H9 (cell line): ENCODE results near the gene SGSM2. TPM values are rescaled to one million over a fixed set of nuclear protein-coding genes. Genes with fewer than 3 reads are reported as not detected.

Experiments used
- DNase-seq: peaks from one replicate; pipeline ENCODE4 v3.0.0-alpha.2; 2017
- H2AFZ ChIP-seq: one replicate; pipeline ENCODE4 v1.6.1; 2013; ENCODE audit warnings: mild to moderate bottlenecking, low read length, control low read depth, moderate library complexity
- H2AK5ac ChIP-seq: 2 replicates; pipeline ENCODE4 v1.6.1; 2013; ENCODE audit warnings: low read length, control low read depth, mixed read lengths; ENCODE audit not compliant: insufficient read length
- H2BK120ac ChIP-seq: one replicate; pipeline ENCODE4 v1.6.1; 2013; ENCODE audit warnings: low read depth, mild to moderate bottlenecking, low read length, control low read depth, inconsistent platforms; ENCODE audit not compliant: poor library complexity, severe bottlenecking
- H2BK12ac ChIP-seq: 2 replicates; pipeline ENCODE4 v1.6.1; 2013; ENCODE audit warnings: low read length, control low read depth, mixed read lengths, low read depth; ENCODE audit not compliant: insufficient read length
- H2BK15ac ChIP-seq: 2 replicates; pipeline ENCODE4 v1.6.1; 2013; ENCODE audit warnings: low read depth, low read length, control low read depth
- H2BK20ac ChIP-seq: one replicate; pipeline ENCODE4 v1.6.1; 2013; ENCODE audit warnings: low read depth, mild to moderate bottlenecking, low read length, control low read depth, inconsistent platforms; ENCODE audit not compliant: poor library complexity, severe bottlenecking
- H2BK5ac ChIP-seq: 2 replicates; pipeline ENCODE4 v1.6.1; 2013; ENCODE audit warnings: low read length, control low read depth, mixed read lengths; ENCODE audit not compliant: insufficient read length
- H3K14ac ChIP-seq: 2 replicates; pipeline ENCODE4 v1.6.1; 2013; ENCODE audit warnings: low read length, control low read depth; ENCODE audit not compliant: insufficient read depth
- H3K18ac ChIP-seq: 2 replicates; pipeline ENCODE4 v1.6.1; 2013; ENCODE audit warnings: low read depth, mild to moderate bottlenecking, mixed read lengths, low read length, control low read depth; ENCODE audit not compliant: insufficient read length
- H3K23ac ChIP-seq: 2 replicates; pipeline ENCODE4 v1.6.1; 2013; ENCODE audit warnings: low read length, control low read depth, mixed read lengths, low read depth; ENCODE audit not compliant: insufficient read length
- H3K23me2 ChIP-seq: 2 replicates; pipeline ENCODE4 v1.6.1; 2013; ENCODE audit warnings: low read depth, mild to moderate bottlenecking, mixed read lengths, low read length, control low read depth; ENCODE audit not compliant: insufficient read length, poor library complexity, severe bottlenecking
- H3K27ac ChIP-seq: 2 replicates; pipeline ENCODE4 v1.5.1; 2013; ENCODE audit warnings: low read length, control low read depth, mixed read lengths, low read depth; ENCODE audit not compliant: insufficient read length
- H3K27me3 ChIP-seq: 2 replicates; pipeline ENCODE4 v1.6.1; 2013; ENCODE audit warnings: low read length, control low read depth, inconsistent platforms; ENCODE audit not compliant: insufficient read depth
- H3K4ac ChIP-seq: 2 replicates; pipeline ENCODE4 v1.6.1; 2013; ENCODE audit warnings: low read depth, mild to moderate bottlenecking, control low read depth, inconsistent platforms, low read length, moderate library complexity
- H3K4me1 ChIP-seq: 2 replicates; pipeline ENCODE4 v1.6.1; 2013; ENCODE audit warnings: low read length, control low read depth, inconsistent platforms; ENCODE audit not compliant: insufficient read depth
- H3K4me2 ChIP-seq: 2 replicates; pipeline ENCODE4 v1.6.1; 2013; ENCODE audit warnings: low read length, control low read depth, mixed read lengths; ENCODE audit not compliant: insufficient read length, insufficient read depth
- H3K56ac ChIP-seq: 2 replicates; pipeline ENCODE4 v1.6.1; 2013; ENCODE audit warnings: low read depth, mild to moderate bottlenecking, mixed read lengths, low read length, control low read depth; ENCODE audit not compliant: insufficient read length
- H3K79me1 ChIP-seq: 2 replicates; pipeline ENCODE4 v1.6.1; 2013; ENCODE audit warnings: low read depth, mild to moderate bottlenecking, moderate library complexity, low read length, control low read depth, inconsistent platforms; ENCODE audit not compliant: insufficient read depth, poor library complexity, severe bottlenecking
- H3K79me2 ChIP-seq: 2 replicates; pipeline ENCODE4 v1.6.1; 2013; ENCODE audit warnings: low read length, control low read depth, inconsistent platforms; ENCODE audit not compliant: insufficient read depth
- H3K9ac ChIP-seq: 2 replicates; pipeline ENCODE4 v1.6.1; 2013; ENCODE audit warnings: low read length, control low read depth, mixed read lengths; ENCODE audit not compliant: insufficient read length; ENCODE audit errors: extremely low read depth
- H3K9me3 ChIP-seq: one replicate; pipeline ENCODE4 v1.6.1; 2013; ENCODE audit warnings: low read depth, low read length, inconsistent platforms; ENCODE audit not compliant: control insufficient read depth
- H3T11ph ChIP-seq: one replicate; pipeline ENCODE4 v1.6.1; 2013; ENCODE audit warnings: mild to moderate bottlenecking, low read length, control low read depth, inconsistent platforms
- H4K20me1 ChIP-seq: one replicate; pipeline ENCODE4 v1.6.1; 2013; ENCODE audit not compliant: control insufficient read depth, insufficient read length, insufficient read depth
- H4K5ac ChIP-seq: 2 replicates; pipeline ENCODE4 v1.6.1; 2013; ENCODE audit warnings: low read depth, mild to moderate bottlenecking, mixed read lengths, low read length, control low read depth; ENCODE audit not compliant: insufficient read length
- H4K8ac ChIP-seq: replicated peaks from 2 replicates; pipeline ENCODE4 v1.6.1; 2013; ENCODE audit warnings: low read length, control low read depth, mixed read lengths, low read depth; ENCODE audit not compliant: insufficient read length
- H4K91ac ChIP-seq: 2 replicates; pipeline ENCODE4 v1.6.1; 2013; ENCODE audit warnings: low read depth, mild to moderate bottlenecking, moderate library complexity, mixed read lengths, low read length, control low read depth; ENCODE audit not compliant: insufficient read length
- H3K27ac Mint-ChIP-seq, 3 experiments: 2 replicates in 2 of 3; 3 replicates in 1 of 3; pipeline ENCODE4 v1.8.0; 2020 to 2021; ENCODE audit warnings: mixed read lengths in 3 of 3, mild to moderate bottlenecking in 1 of 3, moderate library complexity in 1 of 3
- H3K27me3 Mint-ChIP-seq: 2 replicates; pipeline ENCODE4 v1.8.0; 2021; ENCODE audit warnings: low read depth, mild to moderate bottlenecking, moderate library complexity, mixed read lengths
- H3K36me3 Mint-ChIP-seq, 3 experiments: 2 replicates in 2 of 3; 3 replicates in 1 of 3; pipeline ENCODE4 v1.8.0; 2020 to 2021; ENCODE audit warnings: low read depth in 3 of 3, mixed read lengths in 3 of 3; ENCODE audit not compliant: insufficient read depth in 1 of 3
- H3K4me1 Mint-ChIP-seq, 2 experiments: 2 replicates each; pipeline ENCODE4 v1.8.0; 2020; ENCODE audit warnings: mixed read lengths in 2 of 2
- H3K4me3 Mint-ChIP-seq, 2 experiments: 2 replicates in 1 of 2; 3 replicates in 1 of 2; pipeline ENCODE4 v1.8.0; 2020 to 2021; ENCODE audit warnings: mild to moderate bottlenecking in 2 of 2, mixed read lengths in 2 of 2, moderate library complexity in 1 of 2
- H3K9me3 Mint-ChIP-seq, 2 experiments: 2 replicates in 1 of 2; 3 replicates in 1 of 2; pipeline ENCODE4 v1.8.0; 2020; ENCODE audit warnings: mild to moderate bottlenecking in 2 of 2, mixed read lengths in 2 of 2, moderate library complexity in 1 of 2
- CTCF ChIP-seq: fragments of 200-600 bp; sonication (generic); conservative IDR thresholded peaks from 3 replicates; pipeline ENCODE4 v1.8.0; 2021; ENCODE audit warnings: antibody characterized with exemption, mild to moderate bottlenecking
- WGBS: extraction: QIAGEN DNeasy Blood & Tissue Kit; methylation state at CpG from one replicate; pipeline ENCODE4 v1.1.7; 2013; ENCODE audit warnings: missing lambda C conversion rate, low lambda C conversion rate, mixed read lengths; ENCODE audit not compliant: insufficient read length; ENCODE audit errors: extremely low coverage; 5-methylcytosine and 5-hydroxymethylcytosine counted together
- total RNA-seq: library from RNA; stranded (reverse); gene quantifications from 2 replicates; pipeline ENCODE4 v1.2.1, GENCODE V29; 2021

The SGSM2 gene
- total RNA-seq, 1 experiment from 2014 or later: 45.6 TPM

- H3T11ph ChIP-seq: no peak overlapping the region
- no peaks in the 10 kb centered on the region for H3K27me3 ChIP-seq
- H2AFZ ChIP-seq: no peak overlapping the region
- no peak overlapping the region for H3K14ac ChIP-seq
- no peak overlapping the region for H3K4me3 Mint-ChIP-seq
- H2BK20ac ChIP-seq: no peak overlapping the region
- no peak overlapping the region for H3K9ac ChIP-seq
- no peaks in the 10 kb centered on the region for H4K20me1 ChIP-seq
- H3K9me3 Mint-ChIP-seq: no peaks in the 10 kb centered on the region
- H3K4me2 ChIP-seq: no peak overlapping the region
- peaks cover 23 to 52% (median 43%) of the 10 kb centered on the region in 3 experiments for H3K36me3 Mint-ChIP-seq
- H4K5ac ChIP-seq: no peak overlapping the region
- no CpG with 5 or more reads among the region's 22 CpGs for WGBS
- no peak for DNase-seq
- no peak overlapping the region for H4K8ac ChIP-seq
- H3K56ac ChIP-seq: no peak overlapping the region
- H4K91ac ChIP-seq: no peak overlapping the region
- H2BK15ac ChIP-seq: no peak overlapping the region
- no peaks in the 10 kb centered on the region for H3K79me2 ChIP-seq
- H3K27me3 Mint-ChIP-seq: no peaks in the 10 kb centered on the region
- H3K23ac ChIP-seq: no peak overlapping the region
- H3K4me1 ChIP-seq: no peaks in the 10 kb centered on the region
- no peak overlapping the region for H2BK120ac ChIP-seq
- no peak overlapping the region for H3K18ac ChIP-seq
- no peak overlapping the region for H2AK5ac ChIP-seq
- H2BK12ac ChIP-seq: no peak overlapping the region
- H3K23me2 ChIP-seq: no peaks in the 10 kb centered on the region
- no peaks in the 10 kb centered on the region for H3K9me3 ChIP-seq
- H3K4me1 Mint-ChIP-seq: peaks cover 6 to 9% of the 10 kb centered on the region in 2 experiments
- H3K27ac ChIP-seq: no peak overlapping the region
- no peaks in the 10 kb centered on the region for H3K79me1 ChIP-seq
- TF ChIP-seq CTCF: no peak
- no peak overlapping the region for H3K4ac ChIP-seq
- peak overlapping the region in 1 of 3 experiments; percentile 53; a peak in 2 of 7 replicates for H3K27ac Mint-ChIP-seq
- no peak overlapping the region for H2BK5ac ChIP-seq
Measured at GRCh38 chr17:2414446-2415064, 77.3 kb downstream of the SGSM2 start.
